Mononuclear cell (primary cell): ENCODE results near the gene SP3. TPM values are rescaled to one million over a fixed set of nuclear protein-coding genes. Genes with fewer than 3 reads are reported as not detected.

ENCODE experiments used
- H3K27me3 ChIP-seq: 2 replicates; pipeline ENCODE4 v1.6.0; 2011; ENCODE audit warnings: low read length, control low read depth; ENCODE audit not compliant: insufficient read depth
- H3K4me1 ChIP-seq: 2 replicates; pipeline ENCODE4 v1.5.1; 2011; ENCODE audit warnings: mild to moderate bottlenecking, low read length, control low read depth; ENCODE audit not compliant: insufficient read depth
- H3K4me3 ChIP-seq: 2 replicates; pipeline ENCODE4 v1.5.1; 2011; ENCODE audit warnings: mild to moderate bottlenecking, low read length, moderate library complexity
- H3K9me3 ChIP-seq: 2 replicates; pipeline ENCODE4 v1.5.1; 2011; ENCODE audit warnings: low read depth, mild to moderate bottlenecking, control low read depth, low read length
- total RNA-seq: library from RNA; depleted of rRNA; stranded (reverse); fragments of >200 nt; gene quantifications from one replicate; pipeline ENCODE4 v1.2.3, GENCODE V29; 2012

The SP3 gene
- total RNA-seq, 1 donor: 381 TPM

GRCh38 chr2:173952267-173953046 is 12.7 kb downstream of the SP3 start:
- H3K9me3 ChIP-seq: no peaks in the 10 kb centered on the region
- no peaks in the 10 kb centered on the region for H3K27me3 ChIP-seq
- H3K4me3 ChIP-seq: no peak overlapping the region
- peaks cover 52% of the 10 kb centered on the region for H3K4me1 ChIP-seq

GRCh38 chr2:173948842-173949241 is 16.3 kb downstream of the SP3 start:
- Histone ChIP-seq H3K4me3 (no peak overlapping the region), H3K27me3 (no peaks in the 10 kb centered on the region), H3K9me3 (no peaks in the 10 kb centered on the region), H3K4me1 (peaks cover 58% of the 10 kb centered on the region)

GRCh38 chr2:173948198-173948597 is 17.0 kb downstream of the SP3 start:
- Histone ChIP-seq H3K27me3 (no peaks in the 10 kb centered on the region), H3K4me1 (peaks cover 57% of the 10 kb centered on the region), H3K4me3 (no peak overlapping the region), H3K9me3 (no peaks in the 10 kb centered on the region)

- no peak overlapping the region for H3K4me3 ChIP-seq
- no peaks in the 10 kb centered on the region for H3K9me3 ChIP-seq
- H3K27me3 ChIP-seq: no peaks in the 10 kb centered on the region
- peaks cover 57% of the 10 kb centered on the region for H3K4me1 ChIP-seq
Observed at GRCh38 chr2:173947131-173947530, 18.0 kb downstream of the SP3 start.

GRCh38 chr2:173943738-173944137 is 21.4 kb downstream of the SP3 start:
- no peaks in the 10 kb centered on the region for H3K27me3 ChIP-seq
- H3K9me3 ChIP-seq: no peaks in the 10 kb centered on the region
- no peak overlapping the region for H3K4me3 ChIP-seq
- H3K4me1 ChIP-seq: peaks cover 80% of the 10 kb centered on the region

GRCh38 chr2:173942861-173943523 is 22.2 kb downstream of the SP3 start:
- Histone ChIP-seq H3K9me3 (no peaks in the 10 kb centered on the region), H3K4me1 (peaks cover 82% of the 10 kb centered on the region)

GRCh38 chr2:173941567-173941966 is 23.6 kb downstream of the SP3 start:
- Histone ChIP-seq H3K4me3 (no peak overlapping the region), H3K4me1 (peaks cover 78% of the 10 kb centered on the region), H3K27me3 (no peaks in the 10 kb centered on the region), H3K9me3 (no peaks in the 10 kb centered on the region)

More at GRCh38 chr2:173942861-173943523, 22.2 kb downstream of the SP3 start:
- H3K4me3 ChIP-seq: no peak overlapping the region
- no peaks in the 10 kb centered on the region for H3K27me3 ChIP-seq

GRCh38 chr2:173940208-173941020 is 24.8 kb downstream of the SP3 start:
- no peak overlapping the region for H3K4me3 ChIP-seq
- H3K4me1 ChIP-seq: peaks cover 77% of the 10 kb centered on the region
- no peaks in the 10 kb centered on the region for H3K27me3 ChIP-seq
- H3K9me3 ChIP-seq: no peaks in the 10 kb centered on the region

- H3K27me3 ChIP-seq: no peaks in the 10 kb centered on the region
- H3K4me3 ChIP-seq: no peak overlapping the region
- H3K9me3 ChIP-seq: no peaks in the 10 kb centered on the region
- peaks cover 75% of the 10 kb centered on the region for H3K4me1 ChIP-seq
Observed at GRCh38 chr2:173938700-173939384, 26.3 kb downstream of the SP3 start.

GRCh38 chr2:173935305-173935704 is 29.9 kb downstream of the SP3 start:
- Histone ChIP-seq H3K4me3 (no peak overlapping the region), H3K27me3 (no peaks in the 10 kb centered on the region), H3K9me3 (no peaks in the 10 kb centered on the region), H3K4me1 (peaks cover 46% of the 10 kb centered on the region)

- peaks cover 42% of the 10 kb centered on the region for H3K4me1 ChIP-seq
Observed at GRCh38 chr2:173934895-173935294, 30.3 kb downstream of the SP3 start.

GRCh38 chr2:173931751-173932150 is 33.4 kb downstream of the SP3 start:
- H3K4me3 ChIP-seq: no peak overlapping the region
- H3K9me3 ChIP-seq: no peaks in the 10 kb centered on the region
- H3K4me1 ChIP-seq: peaks cover 29% of the 10 kb centered on the region
- no peaks in the 10 kb centered on the region for H3K27me3 ChIP-seq

More at GRCh38 chr2:173934895-173935294, 30.3 kb downstream of the SP3 start:
- H3K9me3 ChIP-seq: no peaks in the 10 kb centered on the region
- H3K4me3 ChIP-seq: no peak overlapping the region
- H3K27me3 ChIP-seq: no peaks in the 10 kb centered on the region

GRCh38 chr2:173929441-173929840 is 35.7 kb downstream of the SP3 start:
- H3K27me3 ChIP-seq: no peaks in the 10 kb centered on the region
- H3K4me3 ChIP-seq: no peak overlapping the region
- H3K9me3 ChIP-seq: no peaks in the 10 kb centered on the region
- H3K4me1 ChIP-seq: peaks cover 25% of the 10 kb centered on the region

- no peaks in the 10 kb centered on the region for H3K27me3 ChIP-seq
- no peak overlapping the region for H3K4me3 ChIP-seq
- no peaks in the 10 kb centered on the region for H3K9me3 ChIP-seq
- H3K4me1 ChIP-seq: peaks cover 27% of the 10 kb centered on the region
Observed at GRCh38 chr2:173926875-173927274, 38.3 kb downstream of the SP3 start.
